Measurements from ENCODE around the gene TFR2.

Gene TFR2

DNA sequence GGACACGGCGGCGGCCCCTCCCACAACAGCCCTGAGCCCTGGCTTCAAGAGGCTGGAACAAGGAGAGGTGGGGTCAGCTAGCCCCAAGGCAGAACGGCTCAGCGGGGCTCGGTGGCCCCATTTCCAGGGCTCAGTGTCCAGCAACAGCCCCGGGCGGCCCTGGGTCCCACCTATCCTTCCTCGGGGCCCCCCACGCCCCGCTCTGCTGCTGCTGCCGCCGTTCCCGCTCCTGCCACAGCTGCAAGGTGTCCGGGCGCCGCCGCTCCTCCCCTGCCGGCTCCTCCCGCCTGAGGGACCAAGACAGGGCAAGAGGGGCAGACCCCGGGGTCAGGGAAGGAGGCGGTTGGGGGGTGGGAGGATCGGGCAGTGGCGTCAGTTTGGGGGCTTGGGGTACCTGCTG is 64.2 kb downstream of the TFR2 start:
- TF ChIP-seq, protein P1, sequence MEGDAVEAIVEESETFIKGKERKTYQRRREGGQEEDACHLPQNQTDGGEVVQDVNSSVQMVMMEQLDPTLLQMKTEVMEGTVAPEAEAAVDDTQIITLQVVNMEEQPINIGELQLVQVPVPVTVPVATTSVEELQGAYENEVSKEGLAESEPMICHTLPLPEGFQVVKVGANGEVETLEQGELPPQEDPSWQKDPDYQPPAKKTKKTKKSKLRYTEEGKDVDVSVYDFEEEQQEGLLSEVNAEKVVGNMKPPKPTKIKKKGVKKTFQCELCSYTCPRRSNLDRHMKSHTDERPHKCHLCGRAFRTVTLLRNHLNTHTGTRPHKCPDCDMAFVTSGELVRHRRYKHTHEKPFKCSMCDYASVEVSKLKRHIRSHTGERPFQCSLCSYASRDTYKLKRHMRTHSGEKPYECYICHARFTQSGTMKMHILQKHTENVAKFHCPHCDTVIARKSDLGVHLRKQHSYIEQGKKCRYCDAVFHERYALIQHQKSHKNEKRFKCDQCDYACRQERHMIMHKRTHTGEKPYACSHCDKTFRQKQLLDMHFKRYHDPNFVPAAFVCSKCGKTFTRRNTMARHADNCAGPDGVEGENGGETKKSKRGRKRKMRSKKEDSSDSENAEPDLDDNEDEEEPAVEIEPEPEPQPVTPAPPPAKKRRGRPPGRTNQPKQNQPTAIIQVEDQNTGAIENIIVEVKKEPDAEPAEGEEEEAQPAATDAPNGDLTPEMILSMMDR (IDR thresholded peaks at IDR 0.05; ENCODE audit: borderline replicate concordance, insufficient read depth, low read depth, low read length) = no peak
- H3K4me3 ChIP-seq (ENCODE audit: low read depth, low read length) = no peak overlapping the region

DNA sequence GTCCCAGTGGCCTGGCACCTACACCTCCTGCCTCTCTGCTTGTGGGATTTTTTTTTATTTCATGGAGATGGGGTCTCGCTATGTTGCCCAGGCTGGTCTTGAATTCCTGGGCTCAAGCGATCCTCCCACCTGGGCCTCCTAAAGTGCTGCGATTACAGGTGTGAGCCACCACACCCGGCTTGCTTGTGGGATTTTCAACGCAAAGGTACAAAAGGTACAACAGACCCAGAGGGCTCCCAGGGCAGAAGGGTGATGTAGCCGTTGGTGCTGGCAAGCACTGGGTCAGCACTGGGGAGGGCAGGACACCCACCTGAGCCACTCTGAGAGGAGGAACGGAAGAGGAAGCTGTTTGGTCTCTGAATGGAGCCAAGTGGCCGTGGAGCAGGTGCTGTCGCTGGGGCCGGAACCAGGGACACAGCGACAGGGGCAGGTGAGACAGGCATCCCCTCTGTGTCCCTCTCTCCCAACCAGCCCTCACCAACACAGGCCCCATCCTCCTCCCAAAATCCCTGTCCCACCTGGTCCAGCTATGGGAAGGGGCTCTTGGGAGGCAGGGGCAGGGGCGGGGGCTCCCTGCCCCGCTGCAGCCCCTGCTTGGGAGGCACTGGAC is 64.9 kb downstream of the TFR2 start:
- TF ChIP-seq, protein P1 (IDR thresholded peaks at IDR 0.05; ENCODE audit: borderline replicate concordance, insufficient read depth, low read depth, low read length) = no peak
- no peak overlapping the region for H3K4me3 ChIP-seq (ENCODE audit: low read depth, low read length)

DNA sequence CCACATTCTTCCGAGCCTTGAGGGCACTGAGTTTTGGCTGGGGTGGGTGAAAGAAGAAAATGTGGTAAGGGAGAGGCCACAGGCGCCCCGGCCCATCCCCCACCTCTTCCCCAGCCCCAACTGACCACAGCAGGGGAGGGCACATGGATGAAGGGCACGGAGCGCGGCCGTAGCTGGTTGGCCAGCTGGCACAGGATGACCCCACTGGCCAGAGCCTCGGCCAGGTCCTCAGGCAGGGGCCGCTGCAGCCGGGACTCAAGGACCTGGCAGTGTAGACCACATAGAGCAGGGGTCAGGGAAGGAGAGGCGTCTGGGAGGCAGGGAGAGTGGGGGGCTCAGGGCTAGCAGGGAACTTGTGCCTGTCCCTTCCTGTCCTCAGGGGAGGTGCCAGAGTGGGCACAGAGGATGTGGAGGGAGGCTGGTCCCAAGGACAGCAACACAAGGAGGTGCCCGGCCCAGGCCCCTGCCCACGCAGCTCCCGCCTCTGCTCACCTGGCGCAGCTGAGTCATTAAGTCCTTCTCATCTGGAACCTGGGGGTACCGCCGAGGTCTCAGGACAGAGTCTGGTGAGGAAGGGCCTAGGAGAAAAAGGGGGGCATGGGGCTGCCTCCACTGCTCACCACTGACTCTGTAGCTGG is 65.5 kb downstream of the TFR2 start:
- no peak overlapping the region for H3K4me3 ChIP-seq (ENCODE audit: low read depth, low read length)
- TF ChIP-seq, protein P1 (IDR thresholded peaks at IDR 0.05; ENCODE audit: borderline replicate concordance, insufficient read depth, low read depth, low read length) = no peak

DNA sequence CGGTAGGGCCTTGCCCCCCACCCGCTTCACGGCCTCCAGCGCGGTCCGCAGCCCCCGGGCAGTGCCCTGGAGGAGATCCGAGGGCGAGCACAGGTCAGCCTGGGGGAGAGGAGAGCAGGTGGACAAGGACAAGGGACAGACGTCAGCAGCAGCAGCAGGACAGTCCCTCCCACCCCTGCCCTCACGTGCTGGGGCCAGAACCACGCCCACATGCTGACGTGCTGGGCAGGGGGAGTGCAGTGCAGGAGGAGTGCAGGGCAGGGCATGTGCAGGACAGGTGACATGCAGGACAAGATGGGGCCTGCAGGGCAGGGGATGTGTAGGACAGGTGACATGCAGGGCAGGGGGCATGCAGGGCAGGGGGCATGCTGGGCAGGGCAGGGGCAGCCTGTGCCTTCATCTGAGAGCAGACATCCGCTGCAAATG is 66.1 kb downstream of the TFR2 start:
- no peak overlapping the region for H3K4me3 ChIP-seq (ENCODE audit: low read depth, low read length)
- TF ChIP-seq, protein P1 (IDR thresholded peaks at IDR 0.05; ENCODE audit: borderline replicate concordance, insufficient read depth, low read depth, low read length) = no peak

DNA sequence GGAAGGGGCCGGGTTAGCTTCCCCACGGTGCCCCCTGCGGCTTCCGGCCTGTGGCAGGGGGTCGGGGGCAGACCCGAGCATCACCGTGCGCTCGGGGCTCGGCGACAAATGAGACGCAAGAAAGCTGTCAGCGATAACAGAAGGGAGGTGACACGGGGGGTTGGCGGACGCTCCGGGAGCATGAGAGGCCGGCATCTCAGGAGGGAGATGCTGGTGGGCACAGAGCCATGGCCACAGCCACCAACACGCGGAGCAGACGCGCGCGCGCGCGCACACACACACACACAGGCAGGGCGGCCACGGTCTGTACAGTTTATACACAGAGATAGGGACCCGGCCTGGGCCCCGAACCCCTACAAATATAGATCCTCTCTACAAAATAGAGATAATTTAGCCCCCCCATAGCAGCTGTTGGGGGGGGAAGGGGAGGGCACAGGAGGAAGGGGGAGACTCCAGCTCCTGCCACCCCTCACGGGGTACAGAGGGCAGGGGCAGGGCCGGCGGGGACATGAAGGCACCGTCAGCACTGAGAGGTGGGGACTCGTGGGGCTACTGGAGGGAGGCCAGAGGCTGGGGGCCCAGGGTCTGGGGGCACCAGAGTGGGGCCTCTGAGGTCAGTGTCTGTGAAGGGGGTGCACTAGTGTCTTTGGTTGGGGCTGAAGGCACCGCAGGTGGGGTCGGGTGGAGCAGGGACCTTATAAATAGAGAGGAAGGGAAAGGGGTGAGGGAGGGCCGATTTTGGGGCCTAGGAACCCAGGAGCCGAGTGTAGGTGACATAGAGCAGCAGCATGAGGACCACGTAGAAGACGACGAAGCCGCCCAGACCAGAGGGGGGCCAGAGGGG is 66.8 kb downstream of the TFR2 start:
- TF ChIP-seq, protein P1 (IDR thresholded peaks at IDR 0.05; ENCODE audit: borderline replicate concordance, insufficient read depth, low read depth, low read length) = no peak
- no peak overlapping the region for H3K4me3 ChIP-seq (ENCODE audit: low read depth, low read length)

DNA sequence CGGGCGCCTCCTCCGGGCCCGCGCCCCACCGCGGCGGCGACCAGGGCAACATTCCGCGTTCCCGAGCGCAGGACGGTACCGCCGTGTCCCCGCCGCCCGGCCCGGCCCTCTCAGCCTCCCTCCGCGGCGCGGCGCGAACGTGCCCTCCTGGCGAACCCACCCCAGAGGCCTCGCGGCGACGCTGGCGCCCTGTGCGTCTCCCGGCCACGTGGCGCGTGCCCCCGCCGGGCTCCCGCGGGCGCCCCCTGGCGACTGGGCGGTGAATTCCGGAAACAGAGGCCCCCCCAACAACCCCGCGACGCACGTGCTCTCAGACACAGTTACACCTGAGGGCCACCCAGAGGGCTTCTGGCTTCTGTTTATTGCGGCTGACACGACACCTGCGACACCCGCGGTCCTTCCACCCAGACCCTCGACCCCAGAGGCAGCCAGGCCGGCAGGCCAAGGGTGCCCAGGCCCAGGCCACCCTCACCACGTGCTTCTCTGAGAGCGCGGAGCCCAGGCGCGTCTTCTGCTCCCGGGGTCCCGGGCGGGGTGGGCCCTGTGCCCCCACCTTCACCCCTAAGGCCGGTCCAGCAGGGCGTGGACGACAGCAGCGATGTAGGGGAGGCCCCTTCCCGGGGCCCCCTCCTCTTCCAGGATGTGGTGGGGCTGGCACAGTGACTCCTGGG is 67.5 kb downstream of the TFR2 start, which contains the start of gene SAP25:
SAP25 (minus strand) TSS at position 210 of the 671 bp plus-strand sequence; CDS start at position 52, 158 bp downstream.
- H3K4me3 ChIP-seq (ENCODE audit: low read depth, low read length) = no peak within 1 kb of the TSS
- TF ChIP-seq, protein P1 (IDR thresholded peaks at IDR 0.05; ENCODE audit: borderline replicate concordance, insufficient read depth, low read depth, low read length) = no peak
